EL (cell line): ENCODE measurements around the gene BCAS3.
"Not testable (repeated sequence)": the region's sequence is repeated elsewhere in the genome, so short reads cannot be mapped to it uniquely, and the experiment has no call there.

Experiments used
- DNase-seq: peaks from one replicate; pipeline ENCODE4 v3.0.0-alpha.2; 2016

Gene BCAS3

GRCh38 chr17:61420745-61421398 lies 743.2 kb downstream of the BCAS3 start:
- DNase-seq: no peak

- no peak for DNase-seq
Observed at GRCh38 chr17:61421460-61421859, 743.8 kb downstream of the BCAS3 start.

GRCh38 chr17:61422116-61422799 lies 744.6 kb downstream of the BCAS3 start:
- no peak for DNase-seq

DNA sequence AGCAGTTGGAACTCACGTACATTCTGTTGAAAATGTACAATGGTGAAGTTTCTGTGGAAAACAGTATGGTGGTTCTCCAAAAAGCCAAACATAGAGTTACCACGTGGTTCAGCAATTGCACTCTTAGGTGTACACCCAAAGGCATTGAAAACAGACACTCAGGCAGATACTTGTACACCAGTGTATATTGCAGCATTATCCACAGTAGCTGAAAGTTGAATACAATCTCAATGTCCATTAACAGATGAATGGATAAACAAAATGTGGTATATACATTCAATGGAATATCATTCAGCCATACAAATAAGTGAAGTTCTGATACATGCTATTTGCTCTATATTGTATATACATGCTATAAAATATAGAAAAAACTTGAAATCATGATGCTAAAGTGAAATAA lies 745.2 kb downstream of the BCAS3 start:
- no peak for DNase-seq

DNA sequence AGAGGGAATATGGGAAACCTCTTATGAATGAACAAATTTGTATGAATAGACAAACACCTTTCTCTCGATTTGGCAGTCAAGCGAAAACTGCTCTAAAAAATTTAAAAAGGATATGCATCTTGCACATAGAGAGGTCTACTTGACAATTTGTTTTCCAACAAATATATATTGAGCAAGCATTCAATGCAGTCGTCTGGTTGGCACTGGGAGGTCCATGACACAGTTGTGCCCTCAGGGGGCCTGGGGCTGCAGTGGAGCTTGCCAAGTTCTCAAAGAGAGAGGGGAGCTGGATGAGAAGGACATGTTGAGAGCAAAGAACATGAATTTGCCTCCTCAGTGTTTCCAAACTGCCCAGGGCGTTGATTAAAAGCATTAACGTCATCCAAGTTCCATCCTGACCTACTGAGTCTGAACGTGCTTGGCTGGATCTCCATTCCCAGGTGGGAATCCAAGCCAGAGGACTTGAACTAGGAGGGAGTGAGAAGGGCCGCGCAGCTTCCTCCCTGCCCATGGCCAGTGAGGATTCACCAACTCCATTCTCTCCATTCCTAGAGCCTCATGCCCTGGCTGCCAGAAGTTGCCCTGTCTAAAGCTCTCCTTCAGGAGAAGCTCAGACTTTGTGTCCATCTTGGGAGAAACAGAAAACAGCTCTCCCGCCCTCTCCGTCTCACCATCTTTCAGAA lies 746.5 kb downstream of the BCAS3 start:
- no peak for DNase-seq

GRCh38 chr17:61425682-61426481 lies 748.2 kb downstream of the BCAS3 start:
- DNase-seq: no peak

GRCh38 chr17:61426482-61427304 lies 749.0 kb downstream of the BCAS3 start:
- DNase-seq: peak; percentile 93

GRCh38 chr17:61427567-61427966 lies 749.9 kb downstream of the BCAS3 start:
- DNase-seq: no peak

DNA sequence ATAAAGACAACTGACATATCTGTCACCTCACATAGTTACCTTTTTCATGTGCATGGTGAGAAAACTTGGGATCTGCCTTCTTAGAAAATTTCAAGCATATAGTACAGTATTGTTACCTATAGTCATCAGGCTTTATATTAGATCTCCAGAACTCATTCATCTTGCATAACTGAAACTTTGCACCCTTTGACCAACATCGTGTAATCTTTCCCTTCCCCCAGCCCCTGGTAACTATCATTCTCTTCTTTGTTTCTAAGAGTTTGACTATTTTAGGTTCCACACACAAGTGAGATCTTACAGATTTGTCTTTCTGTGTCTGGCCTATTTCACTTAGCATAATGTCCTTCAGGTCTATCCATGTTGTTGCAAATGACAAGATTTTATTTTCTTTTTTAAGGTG lies 751.6 kb downstream of the BCAS3 start:
- no peak for DNase-seq

GRCh38 chr17:61429831-61430230 lies 752.2 kb downstream of the BCAS3 start:
- not testable (repeated sequence) for DNase-seq

DNA sequence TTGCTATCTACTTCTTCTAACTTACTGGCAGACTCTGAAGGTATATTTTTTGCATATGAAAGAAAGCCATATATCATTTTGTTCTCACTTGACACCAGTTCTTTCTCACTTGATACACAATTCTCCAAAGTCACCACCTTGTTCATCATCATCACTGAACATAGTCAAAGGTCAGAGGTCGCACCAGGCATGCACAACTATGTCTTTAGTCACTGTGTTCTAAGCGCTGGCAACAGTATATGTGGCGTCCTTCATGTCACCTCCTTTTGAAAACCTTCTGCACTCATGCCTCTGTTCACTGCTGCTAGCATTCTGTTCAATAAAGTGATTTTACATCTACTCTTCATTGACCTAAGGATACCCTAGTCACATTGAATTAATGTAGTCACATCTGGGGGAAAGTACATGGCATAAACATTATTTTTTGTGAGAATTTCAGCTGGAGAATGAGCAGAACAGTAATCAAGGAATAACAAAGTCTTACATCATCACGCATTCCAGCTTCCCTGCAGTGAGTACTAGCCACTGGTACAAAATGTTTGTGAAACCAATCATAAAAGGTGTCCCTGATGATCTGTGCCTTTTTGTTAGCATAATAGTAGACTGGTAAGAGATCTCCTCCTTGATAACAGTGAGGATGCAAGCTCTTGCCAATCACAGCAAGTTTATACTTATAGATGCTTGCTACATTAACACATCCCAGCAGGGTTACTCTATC lies 754.1 kb downstream of the BCAS3 start:
- peak; percentile 75 for DNase-seq

DNA sequence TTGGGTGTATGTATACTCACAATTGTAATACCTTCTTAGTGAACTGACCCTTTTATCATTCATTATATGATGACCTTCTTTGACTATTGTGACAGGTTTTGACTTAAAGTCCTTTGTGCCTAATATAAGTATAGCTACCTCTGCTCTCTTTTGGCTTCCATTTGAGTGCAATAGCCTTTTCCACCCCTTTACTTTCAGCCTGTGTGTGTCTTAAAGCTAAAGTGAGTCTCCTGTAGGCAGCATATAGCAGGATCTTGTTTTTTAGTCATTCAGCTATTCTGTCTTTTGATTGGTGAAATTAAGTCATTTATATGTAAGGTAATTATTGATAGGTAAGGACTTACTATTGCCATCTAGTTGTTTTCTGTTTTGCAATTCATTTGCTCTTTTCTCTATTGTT lies 758.6 kb downstream of the BCAS3 start:
- no peak for DNase-seq

GRCh38 chr17:61436995-61437704 lies 759.5 kb downstream of the BCAS3 start:
- no peak for DNase-seq

DNA sequence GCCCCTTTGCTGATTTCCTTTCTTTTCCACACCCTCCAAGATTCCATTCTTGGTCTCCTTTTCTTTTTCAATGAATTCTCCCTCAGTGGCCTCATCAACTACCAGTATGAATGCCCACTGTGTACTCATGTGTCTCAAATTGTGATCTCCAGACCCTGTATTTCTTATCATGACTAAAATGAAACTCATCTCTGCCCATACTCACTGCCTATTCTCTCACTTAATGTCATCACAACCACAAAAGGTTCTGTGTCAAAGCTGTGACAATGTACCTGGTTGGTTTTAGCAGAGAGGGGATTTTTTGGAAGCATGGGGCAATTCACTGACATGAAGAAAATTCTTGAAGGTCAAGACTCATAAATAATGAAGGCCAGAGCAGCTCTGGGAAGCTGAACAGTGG lies 763.0 kb downstream of the BCAS3 start:
- DNase-seq: no peak

DNA sequence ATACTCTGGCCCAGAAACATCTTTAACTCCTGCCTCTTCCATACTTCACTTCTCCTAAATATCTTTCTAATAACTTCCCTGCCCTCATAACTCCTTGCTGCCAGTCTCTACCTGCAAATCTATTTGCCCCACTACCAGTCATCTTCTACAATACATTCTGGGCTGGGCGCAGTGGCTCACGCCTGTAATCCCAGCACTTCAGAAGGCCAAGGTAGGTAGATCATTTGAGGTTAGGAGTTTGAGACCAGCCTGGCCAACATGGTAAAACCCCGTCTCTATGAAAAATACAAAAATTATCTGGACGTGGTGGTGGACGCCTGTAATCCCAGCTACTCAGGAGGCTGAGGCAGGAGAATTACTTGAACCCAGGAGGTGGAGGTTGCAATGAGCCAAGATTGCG lies 763.9 kb downstream of the BCAS3 start:
- DNase-seq: not testable (repeated sequence)

GRCh38 chr17:61442136-61442775 lies 764.6 kb downstream of the BCAS3 start:
- no peak for DNase-seq
